ENCODE measurements around the gene FMNL1.

- TF ChIP-seq CTCF (IDR thresholded peaks at IDR 0.05) = no peak
- no peak for TF ChIP-seq ZFX (IDR thresholded peaks at IDR 0.05; ENCODE audit: borderline replicate concordance)
Observed at GRCh38 chr17:45226576-45226975, 4.9 kb downstream of the FMNL1 start.
